ENCODE measurements around the gene CANX. TPM values are rescaled to one million over a fixed set of nuclear protein-coding genes. Genes with fewer than 3 reads are reported as not detected.

CANX gene
- total and polyA plus RNA-seq, 2 of the 13 experiments (the other 11 are each of a cell fraction or from before 2014, with no cell fraction given) = 477 to 680 TPM

DNA sequence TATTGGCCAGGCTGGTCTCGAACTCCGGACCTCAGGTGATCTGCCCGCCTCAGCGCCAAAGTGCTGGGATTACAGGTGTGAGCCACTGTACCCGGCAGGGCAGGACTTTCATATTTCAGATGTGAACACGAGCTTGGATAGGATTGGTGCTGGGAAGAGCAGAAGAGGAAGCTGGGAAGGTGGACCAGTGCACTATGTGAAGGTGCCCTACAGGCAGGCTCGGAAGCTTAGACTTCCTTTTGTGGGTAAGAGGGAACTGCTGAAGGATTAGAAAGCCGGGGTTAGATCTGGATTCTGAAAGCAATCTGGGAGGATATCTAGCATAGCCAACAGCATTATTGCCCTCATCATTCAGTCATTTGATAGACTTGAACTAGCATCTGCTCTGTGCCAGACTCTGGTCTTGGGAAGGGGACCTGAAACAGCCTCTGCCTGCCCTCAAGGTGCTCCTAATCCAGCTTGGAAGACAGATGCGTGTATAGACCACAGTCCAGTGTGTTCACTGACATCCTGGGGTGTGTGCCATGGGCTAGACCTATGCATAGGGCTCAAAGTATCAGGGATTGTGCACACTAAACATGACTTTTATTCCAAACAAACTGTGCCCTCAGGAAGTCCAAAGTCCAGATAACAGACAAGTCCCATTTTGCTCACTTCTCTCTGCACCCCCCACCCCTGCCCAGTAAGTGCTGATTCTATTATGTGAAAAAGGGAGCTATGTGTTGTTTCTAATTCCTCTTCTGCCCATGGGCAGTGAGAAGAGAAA is 18.6 kb upstream of the CANX start (continued):
- TF ChIP-seq ZNF780A (CRISPR knock-in tag; IDR thresholded peaks at IDR 0.05) (no peak), FOSL2 (CRISPR knock-in tag; IDR thresholded peaks at IDR 0.05) (peak; percentile 60), ATM (IDR thresholded peaks at IDR 0.05; ENCODE audit: borderline replicate concordance) (no peak), E2F5 (CRISPR knock-in tag; conservative IDR thresholded peaks at IDR 0.05) (no peak), GTF2F1 (IDR thresholded peaks at IDR 0.05; ENCODE audit: low read length) (no peak), SP140L (CRISPR knock-in tag; IDR thresholded peaks at IDR 0.05; ENCODE audit: borderline replicate concordance) (no peak), ATF6 (CRISPR knock-in tag; conservative IDR thresholded peaks at IDR 0.05) (no peak), HOMEZ (CRISPR knock-in tag; IDR thresholded peaks at IDR 0.05; ENCODE audit: low read depth) (peak; percentile 50; the same call in 1 of the 2 replicates), TBX3 (IDR thresholded peaks at IDR 0.05; ENCODE audit: borderline replicate concordance) (no peak), ZNF468 (CRISPR knock-in tag; IDR thresholded peaks at IDR 0.05) (no peak), ZNF550 (CRISPR knock-in tag; IDR thresholded peaks at IDR 0.05; ENCODE audit: borderline replicate concordance) (no peak), BRCA1 (CRISPR knock-in tag; IDR thresholded peaks at IDR 0.05) (no peak), ZBTB8A (CRISPR knock-in tag; IDR thresholded peaks at IDR 0.05; ENCODE audit: borderline replicate concordance, low read depth) (no peak), ISX (CRISPR knock-in tag; conservative IDR thresholded peaks at IDR 0.05) (no peak), ESRRA (CRISPR knock-in tag; IDR thresholded peaks at IDR 0.05; ENCODE audit: low read depth) (peak; percentile 84), ZNF775 (CRISPR knock-in tag; IDR thresholded peaks at IDR 0.05; ENCODE audit: borderline replicate concordance) (no peak), KDM1A (CRISPR knock-in tag; IDR thresholded peaks at IDR 0.05) (peak; percentile 89), ZNF326 (CRISPR knock-in tag; IDR thresholded peaks at IDR 0.05; ENCODE audit: borderline replicate concordance) (no peak), FOXA3 (CRISPR knock-in tag; IDR thresholded peaks at IDR 0.05) (peak; percentile 86), HOXA7 (CRISPR knock-in tag; IDR thresholded peaks at IDR 0.05) (no peak), KDM6A (CRISPR knock-in tag; IDR thresholded peaks at IDR 0.05; ENCODE audit: low read depth) (peak; percentile 92; the same call in 1 of the 2 replicates), HNF4A (CRISPR knock-in tag; IDR thresholded peaks at IDR 0.05) (peak; percentile 99), NFKB2 (CRISPR knock-in tag; IDR thresholded peaks at IDR 0.05; ENCODE audit: borderline replicate concordance) (no peak), TAF1 (CRISPR knock-in tag; IDR thresholded peaks at IDR 0.05) (no peak)
- TF ChIP-seq, protein P1, sequence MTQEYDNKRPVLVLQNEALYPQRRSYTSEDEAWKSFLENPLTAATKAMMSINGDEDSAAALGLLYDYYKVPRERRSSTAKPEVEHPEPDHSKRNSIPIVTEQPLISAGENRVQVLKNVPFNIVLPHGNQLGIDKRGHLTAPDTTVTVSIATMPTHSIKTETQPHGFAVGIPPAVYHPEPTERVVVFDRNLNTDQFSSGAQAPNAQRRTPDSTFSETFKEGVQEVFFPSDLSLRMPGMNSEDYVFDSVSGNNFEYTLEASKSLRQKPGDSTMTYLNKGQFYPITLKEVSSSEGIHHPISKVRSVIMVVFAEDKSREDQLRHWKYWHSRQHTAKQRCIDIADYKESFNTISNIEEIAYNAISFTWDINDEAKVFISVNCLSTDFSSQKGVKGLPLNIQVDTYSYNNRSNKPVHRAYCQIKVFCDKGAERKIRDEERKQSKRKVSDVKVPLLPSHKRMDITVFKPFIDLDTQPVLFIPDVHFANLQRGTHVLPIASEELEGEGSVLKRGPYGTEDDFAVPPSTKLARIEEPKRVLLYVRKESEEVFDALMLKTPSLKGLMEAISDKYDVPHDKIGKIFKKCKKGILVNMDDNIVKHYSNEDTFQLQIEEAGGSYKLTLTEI (CRISPR knock-in tag; conservative IDR thresholded peaks at IDR 0.05) = no peak

Measured in HepG2 (cell line).